Measurements from ENCODE around the gene WWOX.

The WWOX gene

GRCh38 chr16:78931678-78932077 is 832.2 kb downstream of the WWOX start:
- DNase-seq = no peak

DNA sequence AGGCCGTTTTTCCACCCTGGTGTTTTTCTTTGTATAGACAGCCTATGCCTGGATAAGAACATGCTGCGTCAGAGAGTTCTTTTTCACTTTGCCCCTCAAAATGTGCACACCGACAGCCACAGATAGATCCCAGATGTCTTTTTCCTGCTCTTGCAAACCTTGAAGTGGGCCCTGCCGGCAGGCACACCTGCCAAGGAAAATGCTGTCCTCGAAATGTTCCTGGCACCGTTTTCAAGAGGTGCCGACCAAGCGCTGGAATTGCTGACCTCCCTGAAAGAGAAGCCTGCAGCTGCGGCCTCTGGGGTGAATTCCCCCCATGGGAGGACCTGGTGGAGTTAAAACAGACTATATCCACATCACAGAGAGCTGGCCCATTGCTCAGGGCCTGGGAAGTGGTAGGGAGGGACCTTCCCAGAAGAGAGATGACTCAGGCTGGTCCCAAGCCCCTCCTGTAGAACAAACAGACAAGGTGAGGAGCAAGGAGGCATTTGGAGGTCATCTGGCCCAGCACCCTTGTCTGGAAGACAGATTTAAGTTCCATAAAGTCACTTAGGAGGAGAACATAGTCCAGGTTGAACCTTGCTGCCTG is 833.0 kb downstream of the WWOX start:
- peak; percentile 62 for DNase-seq

DNA sequence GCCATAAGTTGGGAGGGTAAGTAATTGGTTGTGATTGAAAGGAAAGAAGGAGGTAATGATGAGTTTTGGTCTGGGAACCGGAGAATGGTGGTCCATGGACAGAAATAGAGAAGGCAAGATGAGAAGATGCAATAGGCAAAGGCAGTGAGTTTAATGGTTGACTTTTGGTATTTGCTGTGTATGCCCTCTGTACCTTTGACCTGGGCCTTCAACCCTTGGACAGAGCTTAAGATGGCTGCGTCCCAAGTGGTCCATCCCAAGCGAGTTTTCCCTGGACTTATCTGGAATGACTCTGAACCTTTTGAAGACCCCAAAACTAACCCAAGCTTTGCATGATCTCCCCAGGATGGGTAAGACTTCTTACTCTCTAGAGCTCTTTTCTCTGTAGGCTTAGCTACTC is 836.6 kb downstream of the WWOX start:
- DNase-seq = no peak

DNA sequence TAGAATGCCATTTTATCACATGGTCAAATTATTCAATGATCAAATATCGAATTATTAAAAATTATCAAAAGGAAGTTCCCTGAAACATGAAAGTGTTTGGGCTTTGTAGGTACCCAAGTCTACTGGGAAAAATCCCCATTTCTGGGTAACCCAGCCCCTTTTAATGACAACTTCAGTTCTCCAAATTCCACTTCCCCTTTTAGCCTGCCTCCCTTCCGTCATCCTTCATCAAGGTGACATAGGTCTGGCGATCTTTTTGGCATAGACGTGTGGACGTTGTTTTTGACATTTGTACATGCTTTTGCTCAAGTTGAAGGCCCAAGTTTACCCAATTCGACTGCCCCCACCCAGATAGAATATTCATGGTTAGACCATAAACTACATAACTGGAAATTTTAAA is 840.1 kb downstream of the WWOX start:
- no peak for DNase-seq

DNA sequence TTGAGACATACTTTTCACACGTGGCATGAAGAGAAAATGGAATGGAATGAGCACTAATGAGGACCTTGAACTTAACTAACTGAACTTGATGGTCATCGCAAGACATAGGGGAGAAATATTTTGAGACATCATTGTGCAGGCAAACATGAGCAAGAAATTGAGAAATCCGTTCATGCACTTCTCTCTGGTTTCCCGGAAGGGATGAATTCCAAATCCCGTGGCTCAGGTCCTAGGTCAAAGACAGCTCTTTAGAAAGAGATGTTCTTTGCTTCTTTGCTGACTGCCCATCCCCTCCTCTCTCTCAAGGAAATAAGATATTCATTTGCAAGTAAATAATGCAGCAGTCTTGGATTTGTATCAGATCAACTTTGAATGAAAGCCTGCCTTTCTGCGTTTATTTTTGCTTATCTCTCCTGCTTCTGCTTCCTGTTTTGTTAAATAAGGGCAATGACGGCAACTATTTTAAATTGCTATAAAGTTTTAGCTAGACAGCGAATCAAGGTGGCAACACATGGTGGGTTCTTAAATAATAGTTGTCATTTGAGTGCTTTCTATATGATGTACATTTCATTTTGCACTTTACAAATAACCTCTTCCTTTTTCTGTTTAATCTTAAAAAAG is 843.3 kb downstream of the WWOX start:
- no peak for DNase-seq

DNA sequence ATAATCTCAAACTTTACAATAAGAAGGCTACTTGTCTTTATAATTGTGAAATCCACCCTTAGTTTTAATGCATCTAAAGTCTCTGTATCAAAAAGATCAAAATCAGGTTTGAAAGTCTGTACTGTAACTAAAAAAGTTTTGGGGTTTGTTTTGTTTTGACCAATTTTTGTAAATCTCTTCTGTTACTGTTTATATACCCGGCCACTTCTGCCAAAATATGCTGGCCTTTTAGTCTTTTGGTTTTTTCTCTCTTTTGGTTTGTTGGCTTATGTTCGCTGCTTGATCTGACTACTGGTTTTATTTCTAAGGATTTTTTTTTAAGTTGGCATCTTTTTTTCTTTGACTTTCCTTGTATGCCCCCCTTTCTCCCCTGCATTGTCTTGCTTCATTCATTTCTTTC is 845.9 kb downstream of the WWOX start:
- no peak for DNase-seq

DNA sequence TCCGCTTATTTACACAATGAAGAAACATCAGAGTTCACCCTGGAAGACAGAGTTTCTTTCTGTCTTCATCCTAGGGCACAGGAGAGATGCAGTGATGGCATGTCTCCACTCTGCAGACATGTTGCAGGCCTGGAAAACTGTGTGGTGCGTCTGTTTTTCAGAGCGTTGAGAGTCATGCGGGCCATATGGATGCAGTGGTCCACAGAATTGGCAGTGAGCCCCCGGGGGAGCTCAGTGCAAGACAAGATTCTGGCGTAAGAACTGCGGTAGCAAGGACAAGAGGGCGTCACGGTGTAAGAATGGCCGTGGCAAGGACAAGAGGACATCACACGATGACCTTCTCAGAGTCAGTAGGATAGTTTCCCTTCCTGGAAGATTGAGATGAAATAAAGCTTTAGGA is 847.1 kb downstream of the WWOX start:
- no peak for DNase-seq

DNA sequence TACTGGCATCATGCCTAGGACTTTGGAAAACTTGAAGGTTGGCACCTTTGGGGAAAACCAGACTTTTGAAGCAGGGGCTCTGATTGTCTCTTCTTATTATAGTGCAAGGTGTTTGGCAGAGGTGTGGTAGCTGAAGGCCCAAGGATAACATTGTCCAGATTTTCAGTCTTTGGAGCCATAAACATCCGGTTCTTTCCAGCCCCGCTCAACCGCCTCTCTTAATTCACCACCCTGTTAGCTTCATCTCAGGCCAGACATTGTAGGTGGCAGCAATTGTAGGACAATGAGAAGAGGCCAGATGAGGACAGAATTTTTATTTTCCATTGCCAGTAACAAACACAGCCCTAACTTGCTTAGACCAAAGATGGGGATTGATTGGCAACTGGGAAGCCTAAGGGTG is 851.3 kb downstream of the WWOX start:
- DNase-seq = no peak

- no peak for DNase-seq
Measured at GRCh38 chr16:78952630-78953029, 853.2 kb downstream of the WWOX start.

- no peak for DNase-seq
Measured at GRCh38 chr16:78953526-78953925, 854.1 kb downstream of the WWOX start.

DNA sequence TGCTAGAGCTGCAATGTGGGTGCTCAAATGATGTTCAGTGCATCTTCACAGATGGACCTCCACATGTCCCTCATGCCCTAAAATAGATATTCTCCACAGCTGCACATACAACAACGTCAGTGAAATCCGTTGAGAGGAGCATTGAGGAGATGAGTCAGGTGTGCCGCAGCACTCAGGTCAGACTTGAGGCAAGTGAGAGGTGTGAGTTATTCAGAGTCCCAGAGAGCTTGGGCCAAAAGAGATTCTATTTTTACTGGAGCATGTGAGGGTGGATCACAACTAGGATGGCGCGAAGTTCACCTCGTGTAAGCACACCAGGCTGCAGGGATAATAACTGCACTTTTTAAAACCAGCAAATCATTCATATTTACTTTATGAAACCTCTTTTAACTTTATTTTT is 855.8 kb downstream of the WWOX start:
- no peak for DNase-seq

GRCh38 chr16:78956859-78957258 is 857.4 kb downstream of the WWOX start:
- DNase-seq = no peak

DNA sequence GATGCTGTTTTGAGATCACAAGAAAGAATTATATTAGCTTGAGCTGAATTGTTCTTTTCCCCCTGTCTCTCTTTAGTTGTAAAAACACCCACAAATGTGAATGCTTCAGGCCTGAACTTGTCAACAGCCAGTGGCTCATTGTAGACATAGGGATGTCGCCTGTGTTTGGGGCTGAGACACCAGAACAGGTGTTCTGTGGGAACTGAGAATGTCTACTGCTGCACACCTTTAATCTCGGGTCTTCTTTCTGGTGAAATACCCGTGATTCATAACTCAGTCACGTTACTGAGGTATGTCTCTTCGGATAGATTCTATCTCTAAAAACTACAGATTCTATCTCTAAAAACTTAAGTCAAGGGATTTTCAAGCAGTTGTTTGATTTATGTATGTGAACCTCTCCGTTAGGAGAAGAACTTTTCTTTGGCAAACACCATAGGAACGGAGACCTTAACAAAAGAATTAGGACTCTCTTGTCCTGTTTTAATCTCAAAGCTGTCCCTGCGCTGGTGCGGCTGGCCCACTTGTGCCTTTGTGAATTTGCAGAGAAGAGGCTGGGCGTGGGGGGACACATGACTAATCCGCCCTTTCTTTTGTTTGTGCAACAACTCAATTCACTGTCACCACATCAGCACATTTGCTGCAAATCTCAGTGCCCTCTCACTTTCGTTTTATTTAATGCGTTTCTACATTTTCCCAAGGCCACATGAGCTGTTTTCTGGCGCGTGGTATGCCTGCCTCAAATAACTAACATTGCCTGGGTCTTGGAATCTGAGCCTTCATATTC is 858.1 kb downstream of the WWOX start:
- DNase-seq = no peak

DNA sequence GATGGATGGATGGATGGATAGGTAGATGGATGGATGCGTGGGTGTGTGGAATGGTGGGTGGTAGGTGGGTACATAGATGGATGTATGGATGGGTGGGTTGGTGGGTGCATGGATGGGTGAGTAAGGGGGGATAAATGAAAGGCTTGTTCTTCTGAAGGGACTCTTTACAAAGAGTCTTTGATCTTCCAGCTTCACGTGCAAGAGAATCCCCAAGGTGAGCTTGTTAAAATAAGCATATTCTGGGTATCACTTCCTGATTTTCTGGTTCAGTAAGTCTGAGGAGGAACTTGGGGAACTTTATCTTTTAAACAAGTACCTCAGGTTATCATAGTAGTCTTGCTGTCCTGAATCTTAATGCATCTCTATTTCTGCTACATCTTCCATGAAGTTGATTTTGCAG is 862.0 kb downstream of the WWOX start:
- DNase-seq = no peak

DNA sequence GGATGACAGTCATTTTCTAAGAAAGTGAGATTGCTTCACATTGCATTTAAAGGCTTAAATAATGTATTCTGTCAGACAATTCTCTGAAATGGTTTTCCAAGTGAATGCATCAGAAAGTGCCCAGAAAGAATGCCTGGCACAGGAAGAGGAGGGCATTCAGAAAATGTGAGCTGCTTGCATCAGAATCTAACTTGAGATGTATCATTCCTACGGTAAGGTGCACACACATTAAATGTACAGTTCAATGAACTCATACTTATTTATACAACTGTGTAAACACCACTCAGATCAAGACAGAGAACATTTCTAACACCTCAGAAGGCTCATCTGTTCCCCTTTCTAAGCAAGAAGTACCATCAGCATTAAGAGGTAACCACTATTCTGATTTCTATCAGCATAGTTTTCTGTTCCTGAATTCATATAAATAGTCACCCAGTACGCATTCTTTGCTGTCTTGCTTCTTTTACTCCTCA is 863.0 kb downstream of the WWOX start:
- no peak for DNase-seq

DNA sequence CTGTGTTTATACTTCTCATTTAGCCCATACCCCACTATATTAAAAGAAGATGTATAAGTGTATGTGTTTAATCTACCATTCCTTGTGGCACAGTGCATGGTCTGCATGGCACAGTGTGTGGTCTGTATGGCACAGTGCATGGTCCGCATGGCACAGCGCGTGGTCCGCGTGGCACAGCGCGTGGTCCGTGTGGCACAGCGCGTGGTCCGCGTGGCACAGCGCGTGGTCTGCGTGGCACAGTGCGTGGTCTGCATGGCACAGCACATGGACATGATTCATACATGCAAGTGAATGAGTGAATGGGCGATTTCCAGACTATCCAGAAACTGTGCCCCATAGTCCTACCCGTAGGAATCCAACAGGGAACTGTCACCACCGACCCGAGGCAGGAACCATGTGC is 868.5 kb downstream of the WWOX start:
- no peak for DNase-seq

DNA sequence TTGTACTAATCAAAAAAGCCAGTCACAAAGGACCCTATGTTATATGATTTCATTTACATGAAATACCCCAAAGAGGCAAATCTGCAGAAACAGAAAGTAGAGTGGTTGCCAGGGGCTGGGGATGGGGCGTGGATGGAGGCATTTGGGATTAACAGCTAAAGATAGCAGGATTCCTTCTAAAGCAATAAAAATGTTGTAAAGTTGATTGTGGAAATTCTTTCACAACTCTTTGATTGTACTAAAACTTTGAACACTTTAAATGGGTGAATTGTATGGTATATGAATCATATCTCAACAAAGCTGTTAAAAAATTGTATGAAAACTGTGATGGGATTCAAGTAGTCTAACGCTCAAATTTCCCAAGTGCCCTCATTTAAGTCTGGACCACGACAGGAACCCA is 870.3 kb downstream of the WWOX start:
- no peak for DNase-seq

GRCh38 chr16:78970650-78971049 is 871.2 kb downstream of the WWOX start:
- no peak for DNase-seq

DNA sequence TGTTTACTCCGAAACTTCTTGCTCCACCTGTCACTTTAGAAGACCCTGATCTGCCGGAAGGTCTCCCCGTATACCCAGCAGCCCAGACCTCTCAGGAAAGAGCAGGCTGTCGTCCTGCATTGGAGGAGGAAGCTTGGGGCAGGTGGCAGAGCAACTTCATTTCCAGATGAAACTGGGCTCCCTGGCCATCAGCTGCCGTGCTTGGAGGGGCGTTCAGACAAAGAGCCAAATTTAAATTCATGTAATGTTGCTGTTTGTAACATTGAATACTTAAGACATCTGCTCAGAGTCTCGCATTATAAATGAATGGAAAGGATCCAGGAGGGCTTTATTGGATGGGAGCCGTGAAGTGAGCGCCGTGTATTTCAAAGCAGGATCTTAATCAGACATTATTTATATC is 872.6 kb downstream of the WWOX start:
- DNase-seq = no peak

GRCh38 chr16:78972986-78973385 is 873.5 kb downstream of the WWOX start:
- DNase-seq = no peak

DNA sequence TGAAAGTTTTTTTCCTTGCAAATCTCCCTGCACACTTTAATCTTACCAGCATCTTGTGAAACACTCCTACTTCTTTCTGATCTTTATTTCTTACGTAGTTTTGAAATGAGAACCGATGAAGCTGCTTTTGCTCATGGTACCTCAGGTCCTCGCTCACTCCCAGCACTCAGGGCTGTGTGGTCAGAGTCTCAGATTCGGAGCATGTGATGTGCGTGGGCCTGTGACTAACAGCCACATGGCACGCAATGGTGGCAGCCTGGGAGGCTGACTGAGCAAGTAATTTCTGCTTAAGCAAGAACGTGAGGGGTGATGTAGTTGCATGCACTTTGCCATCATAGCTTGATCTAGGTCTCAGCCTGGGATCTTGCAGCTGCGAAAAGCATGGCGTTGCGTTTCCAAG is 876.8 kb downstream of the WWOX start:
- DNase-seq = no peak

DNA sequence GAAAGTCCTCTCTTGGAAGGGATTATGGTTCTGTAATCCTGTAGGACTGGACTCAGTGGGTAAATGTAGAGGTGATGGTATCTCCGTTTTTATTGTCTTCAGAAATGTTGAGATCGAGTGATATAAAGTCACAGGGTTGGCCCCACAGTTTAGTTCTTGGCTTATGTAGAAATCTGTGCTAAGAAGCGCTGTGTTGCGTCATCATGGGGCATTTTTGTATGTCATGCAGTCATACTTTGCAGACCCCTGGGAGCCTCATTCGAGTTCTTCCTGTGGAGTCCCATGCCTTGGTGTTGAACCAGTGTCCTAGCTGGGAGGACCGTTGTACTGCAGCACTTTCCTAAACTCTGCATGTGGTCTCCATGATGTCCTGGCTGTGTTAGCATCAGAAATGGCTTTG is 881.4 kb downstream of the WWOX start:
- DNase-seq = no peak

DNA sequence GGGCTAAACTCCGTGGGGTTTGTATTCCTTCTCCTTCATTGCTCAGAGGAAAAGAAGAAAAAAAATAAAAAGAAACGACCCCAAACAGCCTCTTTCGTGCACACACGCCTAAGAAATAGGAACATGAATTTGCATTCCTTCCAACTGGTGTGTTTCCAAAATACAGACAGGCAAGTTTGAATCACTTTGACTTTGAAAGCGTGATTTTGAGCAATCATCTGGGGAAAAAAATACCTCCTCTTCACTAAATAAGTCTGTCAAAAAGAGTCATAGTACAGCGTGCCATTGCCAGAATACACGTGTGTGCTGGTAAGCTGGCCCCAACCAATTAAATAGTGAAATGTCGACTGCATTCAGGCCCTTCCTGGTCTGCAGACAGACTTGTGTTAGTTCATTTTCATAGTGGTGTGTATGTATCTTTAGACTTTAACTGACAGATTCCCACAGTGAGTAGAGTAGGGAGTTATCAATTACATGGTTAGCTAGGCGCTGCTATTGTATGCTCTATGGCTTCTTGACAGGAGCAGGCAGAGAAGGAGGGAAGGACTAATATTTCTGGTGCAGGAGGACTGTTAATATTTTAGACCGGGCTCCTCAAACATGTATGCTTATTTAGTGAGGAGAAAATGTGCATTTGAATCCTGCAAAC is 882.8 kb downstream of the WWOX start:
- peak; percentile 32 for DNase-seq

DNA sequence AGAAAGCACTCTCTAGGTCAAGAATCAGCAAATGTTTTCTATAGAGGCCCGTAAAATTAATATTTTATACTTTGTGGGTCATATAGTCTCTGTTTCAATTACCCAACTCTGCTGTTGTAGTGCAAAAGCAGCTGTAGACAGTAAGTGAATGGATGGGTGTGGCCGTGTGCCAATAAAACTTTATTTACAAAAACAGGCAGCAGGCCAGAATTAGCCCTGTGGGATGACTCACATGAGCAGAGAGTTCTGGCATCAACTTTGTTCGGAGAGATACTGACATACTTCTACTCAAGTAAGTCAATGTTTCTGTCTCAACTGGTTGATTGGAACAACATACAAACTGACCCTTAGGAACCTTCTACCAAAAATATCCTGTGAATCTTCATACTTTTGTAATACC is 884.9 kb downstream of the WWOX start:
- DNase-seq = no peak

Measured in femur (tissue), 1 donor.